NOMO-1 treated with DMSO at 0.1 percent for 48 hours (cell line): Measurements from ENCODE around the gene NPL.

Experiments used
- DNase-seq: peaks from one replicate; lab custom pipeline; 2025; ENCODE audit not compliant: unreplicated experiment; lab: John Stamatoyannopoulos, UW

Gene NPL

GRCh38 chr1:182811975-182812722 lies 22.6 kb downstream of the NPL start:
- no peak for DNase-seq

- DNase-seq: no peak
Measured at GRCh38 chr1:182816863-182817262, 27.3 kb downstream of the NPL start.

GRCh38 chr1:182817802-182818201 lies 28.2 kb downstream of the NPL start:
- DNase-seq: no peak

GRCh38 chr1:182823220-182823619 lies 33.6 kb downstream of the NPL start:
- peak; percentile 66 for DNase-seq

GRCh38 chr1:182826892-182827291 lies 37.3 kb downstream of the NPL start:
- no peak for DNase-seq

- peak; percentile 54 for DNase-seq
Measured at GRCh38 chr1:182829285-182829932, 39.8 kb downstream of the NPL start.

GRCh38 chr1:182833271-182833670 lies 43.7 kb downstream of the NPL start:
- DNase-seq: no peak

- DNase-seq: no peak
Measured at GRCh38 chr1:182834326-182834725, 44.8 kb downstream of the NPL start.

- no peak for DNase-seq
Measured at GRCh38 chr1:182835806-182836205, 46.2 kb downstream of the NPL start.

- DNase-seq: peak; percentile 79
Measured at GRCh38 chr1:182839209-182840066, 49.9 kb downstream of the NPL start, which contains the start of gene DHX9. Gene DHX9, plus strand, starts transcription at chr1:182839347. Its CDS starts 3,220 bp downstream, at chr1:182842567.

GRCh38 chr1:182841368-182841988 lies 51.9 kb downstream of the NPL start:
- DNase-seq: no peak

GRCh38 chr1:182842265-182842664 lies 52.7 kb downstream of the NPL start:
- peak; percentile 1 for DNase-seq

GRCh38 chr1:182845379-182845778 lies 55.8 kb downstream of the NPL start:
- DNase-seq: no peak

- no peak for DNase-seq
Measured at GRCh38 chr1:182845894-182846293, 56.3 kb downstream of the NPL start.

GRCh38 chr1:182847105-182847504 lies 57.5 kb downstream of the NPL start:
- DNase-seq: no peak

GRCh38 chr1:182848736-182849135 lies 59.2 kb downstream of the NPL start:
- no peak for DNase-seq

GRCh38 chr1:182850319-182850718 lies 60.7 kb downstream of the NPL start:
- DNase-seq: no peak

- no peak for DNase-seq
Measured at GRCh38 chr1:182851825-182852224, 62.3 kb downstream of the NPL start.

GRCh38 chr1:182855911-182856310 lies 66.3 kb downstream of the NPL start:
- no peak for DNase-seq

GRCh38 chr1:182857212-182857611 lies 67.6 kb downstream of the NPL start:
- DNase-seq: no peak

GRCh38 chr1:182860658-182861057 lies 71.1 kb downstream of the NPL start:
- no peak for DNase-seq
